GM19452 (cell line): Measurements from ENCODE around the gene TBL1X.
"Not testable (repeated sequence)": the region's sequence is repeated elsewhere in the genome, so short reads cannot be mapped to it uniquely, and the experiment has no call there.

ENCODE experiments used
- ATAC-seq: cut with Tn5 transposase; IDR thresholded peaks from one replicate; pipeline ENCODE4 v1.9.1; 2021; ENCODE audit not compliant: unreplicated experiment

Gene TBL1X

GRCh38 chrX:9458516-9459078, 6.3 kb upstream of the TBL1X start:
- no peak for ATAC-seq

- ATAC-seq: no peak
These were observed 5.6 kb upstream of the TBL1X start for GRCh38 chrX:9459186-9459748.

- no peak for ATAC-seq
These were observed 3.8 kb upstream of the TBL1X start for GRCh38 chrX:9461087-9461486.

GRCh38 chrX:9462456-9462855, 2.4 kb upstream of the TBL1X start:
- ATAC-seq: peak; percentile 1

- ATAC-seq: peak; percentile 20
These were observed 694 bp downstream of the TBL1X start for GRCh38 chrX:9465380-9466123.

- ATAC-seq: no peak
These were observed 1.3 kb downstream of the TBL1X start for GRCh38 chrX:9466124-9466495.

- ATAC-seq: no peak
These were observed 1.9 kb downstream of the TBL1X start for GRCh38 chrX:9466736-9467135.

GRCh38 chrX:9467146-9467545, 2.3 kb downstream of the TBL1X start:
- no peak for ATAC-seq

- ATAC-seq: no peak
These were observed 2.9 kb downstream of the TBL1X start for GRCh38 chrX:9467751-9468150.

- ATAC-seq: no peak
These were observed 6.7 kb downstream of the TBL1X start for GRCh38 chrX:9471571-9471985.

GRCh38 chrX:9473708-9474107, 8.8 kb downstream of the TBL1X start:
- ATAC-seq: no peak

GRCh38 chrX:9475417-9475816, 10.6 kb downstream of the TBL1X start:
- ATAC-seq: not testable (repeated sequence)

- ATAC-seq: no peak
These were observed 11.1 kb downstream of the TBL1X start for GRCh38 chrX:9475984-9476383.

- ATAC-seq: no peak
These were observed 12.1 kb downstream of the TBL1X start for GRCh38 chrX:9476810-9477575.

GRCh38 chrX:9482408-9482807, 17.6 kb downstream of the TBL1X start:
- no peak for ATAC-seq

GRCh38 chrX:9482837-9483236, 18.0 kb downstream of the TBL1X start:
- ATAC-seq: no peak

- ATAC-seq: no peak
These were observed 18.5 kb downstream of the TBL1X start for GRCh38 chrX:9483376-9483775.

GRCh38 chrX:9486786-9487387, 22.0 kb downstream of the TBL1X start:
- ATAC-seq: no peak

GRCh38 chrX:9488586-9488985, 23.7 kb downstream of the TBL1X start:
- no peak for ATAC-seq

- ATAC-seq: no peak
These were observed 24.4 kb downstream of the TBL1X start for GRCh38 chrX:9489234-9489633.

- ATAC-seq: no peak
These were observed 28.0 kb downstream of the TBL1X start for GRCh38 chrX:9492901-9493300.
